ENCODE measurements around the gene RPP14.
A peak's percentile ranks its signal among the peaks of the same experiment; 100 is the strongest.

RPP14 gene

DNA sequence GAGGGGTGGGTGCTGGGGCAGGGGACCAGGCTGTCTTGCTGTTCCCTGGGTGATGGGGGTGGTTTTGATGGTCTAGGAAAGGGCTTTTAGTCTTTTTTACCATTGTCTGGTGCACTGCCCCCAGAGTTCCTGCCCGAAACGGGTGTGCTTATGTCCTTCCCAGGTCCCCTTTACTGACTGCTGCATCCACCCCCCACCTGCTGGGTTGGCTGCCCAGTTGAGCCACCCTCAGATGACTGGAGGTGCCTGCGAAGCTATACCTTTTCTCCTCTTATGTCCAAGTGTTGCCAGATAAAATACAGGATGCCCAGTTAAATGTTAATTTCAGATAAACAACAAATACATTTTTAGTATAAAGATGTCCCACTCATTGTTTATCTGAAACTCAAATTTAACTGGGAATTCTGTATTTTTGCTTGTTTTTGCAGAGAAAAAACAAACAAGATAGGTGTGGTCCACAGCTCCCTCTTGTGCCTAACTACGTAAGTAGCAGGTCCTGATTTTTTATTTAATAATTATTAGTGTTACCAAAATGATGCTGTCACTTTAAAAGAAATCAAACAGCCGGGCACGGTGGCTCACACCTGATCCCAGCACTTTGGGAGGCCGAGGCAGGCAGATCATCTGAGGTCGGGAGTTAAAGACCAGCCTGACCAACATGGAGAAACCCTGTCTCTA lies 6.1 kb upstream of the RPP14 start:
- Histone ChIP-seq H3K27ac (ENCODE audit: low read depth, low read length) (no peak overlapping the region), H3K9ac (ENCODE audit: low read length in 5 of 5) (no peak overlapping the region)

DNA sequence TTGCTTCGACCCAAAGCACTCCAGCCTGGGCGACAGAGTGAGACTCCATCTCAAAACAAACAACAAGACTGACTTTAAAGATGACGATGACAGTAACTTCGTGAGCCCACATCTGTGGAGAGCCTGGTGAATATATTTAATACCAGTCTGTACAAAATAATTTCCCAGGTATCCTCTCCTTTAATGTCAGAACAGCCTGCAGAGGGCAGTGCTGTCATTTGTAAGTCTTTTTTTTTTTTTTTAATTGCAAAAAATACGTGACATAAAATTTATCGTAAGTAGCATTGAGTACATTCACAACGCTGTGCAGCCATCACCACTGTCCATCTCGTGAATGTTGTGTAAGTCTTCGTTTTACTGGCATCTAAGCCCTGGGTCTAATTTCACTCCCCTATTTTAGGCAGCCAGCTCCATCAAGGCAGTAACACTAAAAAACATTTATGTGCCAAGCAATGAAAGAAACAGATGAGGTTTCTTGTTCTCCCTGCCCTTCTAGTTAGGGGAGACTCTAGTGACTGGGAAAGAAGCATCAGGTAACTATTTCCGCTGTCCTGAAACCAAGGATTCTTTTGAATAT lies 1.7 kb downstream of the RPP14 start:
- Histone ChIP-seq H3K9ac (ENCODE audit: low read length in 5 of 5) (peak overlapping the region in 4 of 5 donors; percentile 97 to 99 (median 98)), H3K27ac (ENCODE audit: low read depth, low read length) (peak overlapping the region; percentile 98), H3K4me3 (ENCODE audit: low read depth in 1 of 5, low read length in 5 of 5) (peak overlapping the region; percentile 74 to 96 (median 86)), H3K4me1 (ENCODE audit: control insufficient read depth in 5 of 5, insufficient read depth in 5 of 5, low read length in 5 of 5) (peaks cover 8 to 31% (median 29%) of the 10 kb centered on the region in 5 donors), H3K9me3 (ENCODE audit: control insufficient read depth in 5 of 5, low read length in 5 of 5) (no peaks in the 10 kb centered on the region), H3K36me3 (ENCODE audit: control insufficient read depth in 5 of 5, insufficient read depth in 5 of 5, low read length in 5 of 5) (peaks cover 2 to 31% (median 23%) of the 10 kb centered on the region in 5 donors), H3K27me3 (ENCODE audit: control insufficient read depth in 5 of 5, insufficient read depth in 4 of 5, low read length in 5 of 5) (no peaks in the 10 kb centered on the region)

More for the DNA sequence above, 6.1 kb upstream of the RPP14 start:
- no peaks in the 10 kb centered on the region for H3K36me3 ChIP-seq (ENCODE audit: control insufficient read depth in 5 of 5, insufficient read depth in 5 of 5, low read length in 5 of 5)
- peaks cover 0 to 9% (median 0%) of the 10 kb centered on the region in 5 donors for H3K9me3 ChIP-seq (ENCODE audit: control insufficient read depth in 5 of 5, low read length in 5 of 5)
- H3K27me3 ChIP-seq (ENCODE audit: control insufficient read depth in 5 of 5, insufficient read depth in 4 of 5, low read length in 5 of 5) = peaks cover 0 to 8% (median 0%) of the 10 kb centered on the region in 5 donors
- H3K4me3 ChIP-seq (ENCODE audit: low read depth in 1 of 5, low read length in 5 of 5) = no peak overlapping the region
- peaks cover 0 to 17% (median 0%) of the 10 kb centered on the region in 5 donors for H3K4me1 ChIP-seq (ENCODE audit: control insufficient read depth in 5 of 5, insufficient read depth in 5 of 5, low read length in 5 of 5)

DNA sequence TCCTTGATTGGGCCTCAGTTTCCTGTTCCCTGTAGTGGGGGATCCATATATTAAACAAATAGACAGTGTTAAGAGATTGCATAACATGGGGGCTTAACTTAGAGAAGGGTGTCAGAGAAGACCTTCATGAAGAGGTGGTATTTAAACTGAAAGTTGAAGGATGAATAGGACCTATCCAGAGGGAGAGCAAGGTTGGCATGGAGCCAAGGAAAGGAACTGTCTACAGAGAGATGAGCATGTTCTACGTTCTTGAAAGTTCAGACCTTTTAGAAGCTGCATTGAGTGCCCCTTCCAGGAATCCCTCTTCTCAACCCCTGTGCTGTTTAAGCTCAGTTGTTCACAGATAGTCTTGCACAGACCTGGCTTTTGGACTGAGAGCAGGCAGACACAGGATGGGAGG lies 2.7 kb downstream of the RPP14 start:
- peak overlapping the region in 1 of 5 donors; percentile 83 for H3K4me3 ChIP-seq (ENCODE audit: low read depth in 1 of 5, low read length in 5 of 5)
- peaks cover 2 to 41% (median 30%) of the 10 kb centered on the region in 5 donors for H3K36me3 ChIP-seq (ENCODE audit: control insufficient read depth in 5 of 5, insufficient read depth in 5 of 5, low read length in 5 of 5)
- peaks cover 8 to 31% (median 29%) of the 10 kb centered on the region in 5 donors for H3K4me1 ChIP-seq (ENCODE audit: control insufficient read depth in 5 of 5, insufficient read depth in 5 of 5, low read length in 5 of 5)
- no peaks in the 10 kb centered on the region for H3K27me3 ChIP-seq (ENCODE audit: control insufficient read depth in 5 of 5, insufficient read depth in 4 of 5, low read length in 5 of 5)
- H3K9me3 ChIP-seq (ENCODE audit: control insufficient read depth in 5 of 5, low read length in 5 of 5) = no peaks in the 10 kb centered on the region
- peak overlapping the region in 4 of 5 donors; percentile 55 to 99 (median 81) for H3K9ac ChIP-seq (ENCODE audit: low read length in 5 of 5)
- H3K27ac ChIP-seq (ENCODE audit: low read depth, low read length) = no peak overlapping the region

DNA sequence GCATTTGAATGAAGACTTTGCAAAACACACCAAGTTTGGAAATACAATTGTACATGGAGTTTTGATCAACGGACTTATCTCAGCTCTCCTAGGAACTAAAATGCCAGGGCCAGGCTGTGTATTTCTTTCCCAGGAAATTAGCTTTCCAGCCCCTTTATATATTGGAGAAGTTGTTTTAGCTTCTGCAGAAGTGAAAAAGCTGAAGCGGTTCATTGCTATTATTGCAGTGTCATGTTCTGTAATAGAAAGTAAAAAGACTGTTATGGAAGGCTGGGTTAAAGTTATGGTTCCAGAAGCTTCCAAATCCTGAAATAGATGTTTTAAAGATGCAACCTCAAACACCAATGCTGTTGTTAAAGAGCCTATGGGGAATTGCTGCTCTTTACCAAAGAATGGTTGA lies 11.8 kb downstream of the RPP14 start:
- no peaks in the 10 kb centered on the region for H3K27me3 ChIP-seq (ENCODE audit: control insufficient read depth in 5 of 5, insufficient read depth in 4 of 5, low read length in 5 of 5)
- no peaks in the 10 kb centered on the region for H3K9me3 ChIP-seq (ENCODE audit: control insufficient read depth in 5 of 5, low read length in 5 of 5)
- no peak overlapping the region for H3K4me3 ChIP-seq (ENCODE audit: low read depth in 1 of 5, low read length in 5 of 5)
- H3K9ac ChIP-seq (ENCODE audit: low read length in 5 of 5) = no peak overlapping the region
- peaks cover 25 to 58% (median 48%) of the 10 kb centered on the region in 5 donors for H3K36me3 ChIP-seq (ENCODE audit: control insufficient read depth in 5 of 5, insufficient read depth in 5 of 5, low read length in 5 of 5)
- H3K4me1 ChIP-seq (ENCODE audit: control insufficient read depth in 5 of 5, insufficient read depth in 5 of 5, low read length in 5 of 5) = peaks cover 0 to 3% (median 0%) of the 10 kb centered on the region in 5 donors
- no peak overlapping the region for H3K27ac ChIP-seq (ENCODE audit: low read depth, low read length)

DNA sequence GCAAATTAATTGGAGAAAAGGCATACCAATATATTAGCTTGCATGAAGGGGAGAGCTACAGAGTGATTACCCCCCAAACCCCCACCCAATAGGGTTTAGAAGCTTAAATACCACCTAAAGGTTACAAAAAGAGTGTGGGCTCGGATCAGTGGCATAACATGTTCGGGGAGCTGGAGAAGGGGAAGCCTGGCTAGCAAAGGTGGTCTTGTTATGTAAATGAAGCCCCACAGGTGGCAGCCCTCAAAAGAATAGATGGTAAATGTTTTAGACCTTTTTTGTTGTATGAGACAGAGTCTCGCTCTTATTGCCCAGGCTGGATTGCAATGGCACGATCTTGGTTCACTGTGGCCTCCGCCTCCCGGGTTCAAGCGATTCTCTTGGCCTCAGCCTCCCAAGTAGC lies 15.7 kb downstream of the RPP14 start:
- Histone ChIP-seq H3K36me3 (ENCODE audit: control insufficient read depth in 5 of 5, insufficient read depth in 5 of 5, low read length in 5 of 5) (peaks cover 13 to 27% (median 23%) of the 10 kb centered on the region in 5 donors), H3K4me1 (ENCODE audit: control insufficient read depth in 5 of 5, insufficient read depth in 5 of 5, low read length in 5 of 5) (peaks cover 0 to 13% (median 10%) of the 10 kb centered on the region in 5 donors), H3K27ac (ENCODE audit: low read depth, low read length) (no peak overlapping the region), H3K9ac (ENCODE audit: low read length in 5 of 5) (no peak overlapping the region), H3K4me3 (ENCODE audit: low read depth in 1 of 5, low read length in 5 of 5) (no peak overlapping the region), H3K9me3 (ENCODE audit: control insufficient read depth in 5 of 5, low read length in 5 of 5) (no peaks in the 10 kb centered on the region), H3K27me3 (ENCODE audit: control insufficient read depth in 5 of 5, insufficient read depth in 4 of 5, low read length in 5 of 5) (no peaks in the 10 kb centered on the region)

DNA sequence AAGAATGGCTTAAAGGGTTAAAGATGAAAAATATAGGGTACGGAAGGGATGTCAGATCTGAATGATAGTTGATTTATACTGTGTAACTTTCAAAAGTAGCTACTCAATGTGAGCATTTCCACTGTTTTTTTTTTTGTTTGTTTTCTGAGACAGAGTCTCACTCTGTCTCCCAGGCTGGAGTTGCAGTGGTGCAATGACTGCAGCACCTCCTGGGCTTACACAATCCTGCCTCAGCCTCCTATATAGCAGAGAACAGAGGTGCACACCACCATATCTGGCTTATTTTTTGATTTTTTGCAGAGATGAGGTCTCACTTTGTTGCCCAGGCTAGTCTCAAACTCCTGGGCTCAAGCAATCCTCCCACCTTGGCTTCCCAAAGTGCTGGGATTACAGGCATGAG lies 16.7 kb downstream of the RPP14 start:
- Histone ChIP-seq H3K27me3 (ENCODE audit: control insufficient read depth in 5 of 5, insufficient read depth in 4 of 5, low read length in 5 of 5) (no peaks in the 10 kb centered on the region), H3K9ac (ENCODE audit: low read length in 5 of 5) (no peak overlapping the region), H3K27ac (ENCODE audit: low read depth, low read length) (peak overlapping the region; percentile 47), H3K4me3 (ENCODE audit: low read depth in 1 of 5, low read length in 5 of 5) (no peak overlapping the region), H3K36me3 (ENCODE audit: control insufficient read depth in 5 of 5, insufficient read depth in 5 of 5, low read length in 5 of 5) (peaks cover 5 to 17% (median 13%) of the 10 kb centered on the region in 5 donors), H3K9me3 (ENCODE audit: control insufficient read depth in 5 of 5, low read length in 5 of 5) (no peaks in the 10 kb centered on the region), H3K4me1 (ENCODE audit: control insufficient read depth in 5 of 5, insufficient read depth in 5 of 5, low read length in 5 of 5) (peaks cover 0 to 13% (median 10%) of the 10 kb centered on the region in 5 donors)

DNA sequence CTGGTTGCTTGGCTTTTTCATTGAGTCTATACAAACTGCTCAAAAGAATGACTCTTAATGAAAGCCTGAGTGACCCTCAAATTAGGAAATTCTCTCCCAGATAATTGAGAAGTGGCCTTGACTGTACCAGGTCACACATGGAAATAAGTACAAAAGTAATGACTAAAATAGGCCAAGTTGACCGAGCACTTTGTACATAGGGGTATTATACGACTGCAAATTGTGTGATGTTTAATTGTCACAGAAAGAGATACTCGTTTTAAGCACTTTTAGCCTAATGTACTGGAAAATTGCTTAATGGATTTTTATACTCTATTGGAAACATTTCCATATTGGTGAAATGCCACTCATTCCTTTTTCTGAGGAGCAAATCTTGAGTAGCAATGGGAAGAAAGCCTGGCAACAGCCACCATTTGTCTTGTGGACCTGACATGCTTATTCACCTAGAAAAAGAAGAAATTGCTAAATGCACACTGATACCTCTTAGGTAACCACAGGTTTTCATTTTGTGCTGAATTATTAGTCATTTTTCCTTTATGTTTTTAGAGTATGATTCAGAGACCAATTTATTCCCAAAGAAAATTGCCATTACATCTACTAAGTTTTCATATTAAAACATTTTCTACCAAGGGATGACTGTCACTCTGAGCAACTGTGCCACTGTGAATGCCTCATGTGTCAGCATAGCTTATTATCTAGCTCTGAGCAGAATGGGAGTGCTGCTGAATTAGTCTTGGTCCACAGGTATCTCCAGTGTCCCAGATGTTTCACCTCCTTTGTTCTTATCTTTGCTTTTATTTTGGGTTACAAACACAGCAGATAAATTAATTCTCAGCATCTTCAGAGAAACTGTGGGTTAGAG lies 17.7 kb downstream of the RPP14 start:
- H3K4me1 ChIP-seq (ENCODE audit: control insufficient read depth in 5 of 5, insufficient read depth in 5 of 5, low read length in 5 of 5) = peaks cover 0 to 13% (median 10%) of the 10 kb centered on the region in 5 donors
- H3K9me3 ChIP-seq (ENCODE audit: control insufficient read depth in 5 of 5, low read length in 5 of 5) = no peaks in the 10 kb centered on the region
- H3K27me3 ChIP-seq (ENCODE audit: control insufficient read depth in 5 of 5, insufficient read depth in 4 of 5, low read length in 5 of 5) = no peaks in the 10 kb centered on the region
- peak overlapping the region; percentile 52 for H3K27ac ChIP-seq (ENCODE audit: low read depth, low read length)
- H3K36me3 ChIP-seq (ENCODE audit: control insufficient read depth in 5 of 5, insufficient read depth in 5 of 5, low read length in 5 of 5) = peaks cover 2 to 8% (median 6%) of the 10 kb centered on the region in 5 donors
- no peak overlapping the region for H3K9ac ChIP-seq (ENCODE audit: low read length in 5 of 5)
- H3K4me3 ChIP-seq (ENCODE audit: low read depth in 1 of 5, low read length in 5 of 5) = no peak overlapping the region

DNA sequence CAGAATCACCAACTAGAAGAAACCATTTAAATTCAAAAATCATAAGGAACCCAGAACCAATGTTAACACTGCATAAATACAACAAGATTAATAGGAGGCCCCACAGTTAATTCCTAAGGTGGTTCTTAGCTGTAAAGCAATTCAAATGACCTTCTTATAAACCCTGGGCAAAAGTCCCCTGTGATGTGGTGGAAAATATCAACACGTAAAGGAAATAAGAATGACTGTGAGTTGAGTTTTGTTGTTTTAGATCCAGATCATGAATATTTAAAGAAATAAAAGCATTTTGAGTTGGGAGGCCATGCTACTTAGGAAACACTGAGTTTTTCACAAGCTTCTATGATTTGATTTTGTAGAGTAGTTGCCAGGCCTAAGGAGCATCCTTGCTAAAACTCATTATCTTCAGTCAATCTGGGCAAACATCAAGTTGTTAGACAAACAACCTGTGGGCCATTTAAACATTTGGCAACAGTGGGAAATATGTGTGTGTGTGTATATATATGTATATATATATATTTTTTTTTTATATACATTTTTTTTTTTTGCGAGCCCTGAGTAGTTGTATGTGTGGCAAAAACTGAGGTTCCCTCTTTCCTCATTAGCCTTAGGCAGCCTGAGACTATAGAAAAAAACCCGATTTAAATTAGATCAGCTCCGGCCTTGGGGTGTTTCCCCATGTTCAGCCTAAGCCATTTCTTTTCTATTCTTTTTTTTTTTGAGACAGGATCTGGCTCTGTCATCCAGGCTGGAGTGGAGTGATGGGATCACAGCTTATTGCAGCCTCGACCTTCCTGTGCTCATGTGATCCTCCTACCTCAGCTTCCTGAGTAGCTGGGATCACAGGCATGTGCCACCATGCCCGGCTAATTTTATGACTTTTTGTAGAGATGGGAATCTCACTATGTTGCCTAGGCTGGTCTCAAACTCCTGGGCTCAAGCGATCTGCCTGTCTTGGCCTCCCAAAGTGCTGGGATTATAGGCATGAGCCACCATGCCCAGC lies 18.6 kb downstream of the RPP14 start:
- H3K36me3 ChIP-seq (ENCODE audit: control insufficient read depth in 5 of 5, insufficient read depth in 5 of 5, low read length in 5 of 5) = peaks cover 0 to 3% (median 0%) of the 10 kb centered on the region in 5 donors
- peaks cover 0 to 13% (median 10%) of the 10 kb centered on the region in 5 donors for H3K4me1 ChIP-seq (ENCODE audit: control insufficient read depth in 5 of 5, insufficient read depth in 5 of 5, low read length in 5 of 5)
- H3K4me3 ChIP-seq (ENCODE audit: low read depth in 1 of 5, low read length in 5 of 5) = no peak overlapping the region
- H3K9me3 ChIP-seq (ENCODE audit: control insufficient read depth in 5 of 5, low read length in 5 of 5) = no peaks in the 10 kb centered on the region
- H3K27ac ChIP-seq (ENCODE audit: low read depth, low read length) = peak overlapping the region; percentile 52
- no peaks in the 10 kb centered on the region for H3K27me3 ChIP-seq (ENCODE audit: control insufficient read depth in 5 of 5, insufficient read depth in 4 of 5, low read length in 5 of 5)
- H3K9ac ChIP-seq (ENCODE audit: low read length in 5 of 5) = no peak overlapping the region

DNA sequence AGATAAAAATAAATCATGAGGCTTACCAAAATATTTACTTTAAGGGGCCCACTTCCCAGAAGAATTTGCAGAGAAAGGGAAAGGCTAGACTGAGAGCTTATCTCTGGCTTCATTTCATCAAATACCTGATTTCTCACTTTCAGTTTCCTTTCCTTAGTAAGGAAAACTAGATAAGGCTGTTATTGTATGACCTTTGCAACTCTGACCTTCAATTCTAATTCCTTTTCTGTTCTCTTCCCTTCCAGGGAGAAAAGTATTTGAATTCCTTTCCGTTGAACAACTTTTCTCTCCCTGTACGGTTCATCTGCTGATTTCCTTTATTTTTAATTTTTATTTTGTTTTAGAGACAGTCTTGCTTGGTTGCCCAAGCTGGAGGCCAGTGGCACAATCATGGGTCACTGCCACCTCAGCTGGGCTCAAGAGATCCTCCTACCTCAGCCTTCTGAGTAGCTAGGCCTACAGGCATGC lies 19.5 kb downstream of the RPP14 start:
- H3K9ac ChIP-seq (ENCODE audit: low read length in 5 of 5) = peak overlapping the region in 1 of 5 donors; percentile 32
- no peak overlapping the region for H3K4me3 ChIP-seq (ENCODE audit: low read depth in 1 of 5, low read length in 5 of 5)
- peaks cover 0 to 3% (median 0%) of the 10 kb centered on the region in 5 donors for H3K36me3 ChIP-seq (ENCODE audit: control insufficient read depth in 5 of 5, insufficient read depth in 5 of 5, low read length in 5 of 5)
- H3K9me3 ChIP-seq (ENCODE audit: control insufficient read depth in 5 of 5, low read length in 5 of 5) = no peaks in the 10 kb centered on the region
- peak overlapping the region; percentile 10 for H3K27ac ChIP-seq (ENCODE audit: low read depth, low read length)
- H3K27me3 ChIP-seq (ENCODE audit: control insufficient read depth in 5 of 5, insufficient read depth in 4 of 5, low read length in 5 of 5) = no peaks in the 10 kb centered on the region
- H3K4me1 ChIP-seq (ENCODE audit: control insufficient read depth in 5 of 5, insufficient read depth in 5 of 5, low read length in 5 of 5) = peaks cover 0 to 13% (median 10%) of the 10 kb centered on the region in 5 donors

Data from subcutaneous abdominal adipose tissue (tissue), 5 donors.